GM23338 (cell line): ENCODE results near the gene MGLL. TPM values are rescaled to one million over a fixed set of nuclear protein-coding genes. Genes with fewer than 3 reads are reported as not detected.

Experiments
- ATAC-seq: fragments of 200-7000 bp; cut with Tn5 transposase; 3 replicates; pipeline ENCODE4 v1.9.1; 2020
- DNase-seq: peaks from one replicate; pipeline ENCODE4 v3.0.0-alpha.2; 2015; ENCODE audit warnings: low spot score
- H2AFZ ChIP-seq: fragments of 200-600 bp; sonication (generic); 2 replicates; pipeline ENCODE4 v1.8.0; 2016; ENCODE audit warnings: antibody characterized with exemption, mild to moderate bottlenecking, moderate library complexity
- H3F3A ChIP-seq: fragments of 200-600 bp; sonication (generic); replicated peaks from 2 replicates; pipeline ENCODE4 v1.8.0; 2017; ENCODE audit warnings: antibody characterized with exemption, mixed run types, low read depth
- H3K27ac ChIP-seq: fragments of 200-600 bp; sonication (generic); 2 replicates; pipeline ENCODE4 v1.6.1; 2016; ENCODE audit warnings: low read depth
- H3K27me3 ChIP-seq: fragments of 200-600 bp; sonication (generic); 2 replicates; pipeline ENCODE4 v1.8.0; 2016; ENCODE audit warnings: mild to moderate bottlenecking, mixed run types, moderate library complexity; ENCODE audit not compliant: insufficient read depth
- H3K36me3 ChIP-seq: fragments of 200-600 bp; sonication (generic); 2 replicates; pipeline ENCODE4 v1.8.0; 2016; ENCODE audit warnings: mild to moderate bottlenecking; ENCODE audit not compliant: insufficient read depth
- H3K4me1 ChIP-seq: fragments of 200-600 bp; sonication (generic); 2 replicates; pipeline ENCODE4 v1.8.0; 2016; ENCODE audit warnings: mild to moderate bottlenecking, moderate library complexity; ENCODE audit not compliant: insufficient read depth
- H3K4me2 ChIP-seq: fragments of 200-600 bp; sonication (generic); 2 replicates; pipeline ENCODE4 v1.7.1; 2017; ENCODE audit warnings: mixed run types
- H3K4me3 ChIP-seq: fragments of 200-600 bp; sonication (generic); 2 replicates; pipeline ENCODE4 v1.6.1; 2016; ENCODE audit warnings: mixed run types
- H3K79me2 ChIP-seq: fragments of 200-600 bp; sonication (generic); replicated peaks from 2 replicates; pipeline ENCODE4 v1.8.0; 2017; ENCODE audit warnings: mild to moderate bottlenecking; ENCODE audit not compliant: insufficient read depth
- H3K9me2 ChIP-seq: fragments of 200-600 bp; sonication (generic); 2 replicates; pipeline ENCODE4 v1.8.0; 2017; ENCODE audit not compliant: insufficient read depth
- H4K20me1 ChIP-seq: fragments of 200-600 bp; sonication (generic); replicated peaks from 2 replicates; pipeline ENCODE4 v1.8.0; 2017; ENCODE audit warnings: mild to moderate bottlenecking; ENCODE audit not compliant: insufficient read depth
- H3K27ac Mint-ChIP-seq: 2 replicates; pipeline ENCODE4 v1.8.0; 2020; ENCODE audit warnings: inconsistent platforms, mild to moderate bottlenecking, moderate library complexity, mixed read lengths
- H3K27me3 Mint-ChIP-seq: 3 replicates; pipeline ENCODE4 v1.8.0; 2022; ENCODE audit warnings: low read depth, mild to moderate bottlenecking, moderate library complexity, mixed read lengths, inconsistent platforms; ENCODE audit not compliant: insufficient read depth, poor library complexity
- H3K36me3 Mint-ChIP-seq: 3 replicates; pipeline ENCODE4 v1.8.0; 2021; ENCODE audit warnings: low read depth, mild to moderate bottlenecking, inconsistent platforms, moderate library complexity, mixed read lengths
- H3K4me1 Mint-ChIP-seq: 3 replicates; pipeline ENCODE4 v1.8.0; 2020; ENCODE audit warnings: mild to moderate bottlenecking, inconsistent platforms, mixed read lengths
- H3K4me3 Mint-ChIP-seq: 3 replicates; pipeline ENCODE4 v1.8.0; 2021; ENCODE audit warnings: moderate library complexity, mild to moderate bottlenecking, inconsistent platforms, mixed read lengths
- H3K9me3 Mint-ChIP-seq: 3 replicates; pipeline ENCODE4 v1.8.0; 2020; ENCODE audit warnings: moderate library complexity, mild to moderate bottlenecking, inconsistent platforms, mixed read lengths
- CREB1 ChIP-seq: fragments of 250-450 bp; sonication (Bioruptor Pico); IDR thresholded peaks from 2 replicates; pipeline ENCODE4 v1.5.0; 2020; ENCODE audit warnings: low read depth, mild to moderate bottlenecking, moderate library complexity
- EZH2 ChIP-seq: fragments of 200-600 bp; sonication (generic); IDR thresholded peaks from one replicate; pipeline ENCODE4 v1.8.0; 2017; ENCODE audit warnings: antibody characterized with exemption, mild to moderate bottlenecking, low read depth; ENCODE audit not compliant: unreplicated experiment
- EZH2phosphoT487 ChIP-seq: fragments of 200-600 bp; sonication (generic); IDR thresholded peaks from one replicate; pipeline ENCODE4 v1.8.1; 2018; ENCODE audit warnings: antibody characterized with exemption; ENCODE audit not compliant: unreplicated experiment
- JUNB ChIP-seq: IDR thresholded peaks from one replicate; pipeline ENCODE4 v1.6.1; 2016; ENCODE audit warnings: antibody characterized with exemption; ENCODE audit not compliant: unreplicated experiment
- NANOG ChIP-seq: IDR thresholded peaks from 2 replicates; pipeline ENCODE4 v1.6.1; 2016; ENCODE audit warnings: antibody characterized with exemption, borderline replicate concordance
- POLR2AphosphoS5 ChIP-seq: IDR thresholded peaks from 2 replicates; pipeline ENCODE4 v1.6.1; 2016; ENCODE audit warnings: antibody characterized with exemption, low read depth
- STAT1 ChIP-seq: IDR thresholded peaks from one replicate; pipeline ENCODE4 v1.6.1; 2016; ENCODE audit warnings: antibody characterized with exemption; ENCODE audit not compliant: unreplicated experiment
- ZNF114 ChIP-seq: fragments of 250-450 bp; sonication (Bioruptor Pico); IDR thresholded peaks from 2 replicates; pipeline ENCODE4 v1.5.0; 2020; ENCODE audit warnings: mild to moderate bottlenecking, moderate library complexity
- ZNF331 ChIP-seq: fragments of 250-450 bp; sonication (Bioruptor Pico); IDR thresholded peaks from 2 replicates; pipeline ENCODE4 v1.5.0; 2020; ENCODE audit warnings: low read depth, mild to moderate bottlenecking, moderate library complexity
- polyA plus RNA-seq: library from polyadenylated mRNA; unstranded; fragments of >200 nt; fragmentation: Nextera tagmentation; extraction: Ambion mirVana; gene quantifications from 2 replicates; pipeline ENCODE4 v1.2.1, GENCODE V29; 2016
- total RNA-seq: library from RNA; depleted of rRNA; stranded (reverse); fragments of >200 nt; shearing (Covaris generic); gene quantifications from 2 replicates; pipeline ENCODE4 v1.2.3, GENCODE V29; 2014
- TF ChIP-seq, protein P1 (sequence below), 2 experiments: fragments of 200-600 bp in 1 of 2; sonication (generic) in 1 of 2; conservative IDR thresholded peaks; 2 replicates each; pipeline versions ENCODE4 v1.5.1 to v1.6.1; 2016 to 2017; ENCODE audit warnings: antibody characterized with exemption in 2 of 2, low read depth in 2 of 2, mild to moderate bottlenecking in 2 of 2, moderate library complexity in 1 of 2
- TF ChIP-seq, protein P2 (sequence below): IDR thresholded peaks from one replicate; pipeline ENCODE4 v1.6.1; 2018; ENCODE audit warnings: antibody characterized with exemption; ENCODE audit not compliant: unreplicated experiment
- TF ChIP-seq, protein P3 (sequence below): IDR thresholded peaks from 2 replicates; pipeline ENCODE4 v1.6.1; 2016; ENCODE audit warnings: antibody characterized with exemption
- TF ChIP-seq, protein P4 (sequence below): fragments of 250-450 bp; sonication (Bioruptor Pico); IDR thresholded peaks from 2 replicates; pipeline ENCODE4 v1.5.0; 2020; ENCODE audit warnings: mild to moderate bottlenecking, moderate library complexity

MGLL gene
- total and polyA plus RNA-seq, 2 experiments from 2014 or later = 0.71 to 0.83 TPM

DNA sequence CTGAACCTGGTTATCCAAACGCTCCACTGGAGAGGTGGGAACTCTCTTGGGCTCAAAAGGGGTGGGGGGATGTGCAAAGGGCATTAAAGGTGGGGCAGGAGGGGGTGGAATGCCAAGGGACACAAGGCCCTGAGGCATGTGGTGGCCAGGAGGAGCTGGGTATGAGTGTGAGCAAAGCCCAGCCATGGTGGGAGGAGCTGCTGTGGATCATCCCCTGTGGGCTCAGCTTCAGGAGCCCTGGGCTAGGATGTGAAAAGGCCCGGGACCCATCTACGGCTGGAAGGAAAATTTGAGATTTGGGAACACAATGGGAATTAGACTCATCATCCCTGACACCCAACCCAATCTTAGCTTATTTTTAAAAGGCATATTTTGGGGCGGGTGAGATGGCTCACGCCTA is 33.3 kb downstream of the MGLL start:
- Mint-ChIP-seq H3K27me3 (peaks cover 17% of the 10 kb centered on the region), H3K27ac (no peak overlapping the region), H3K4me3 (no peak overlapping the region), H3K4me1 (peaks cover 13% of the 10 kb centered on the region), H3K9me3 (no peaks in the 10 kb centered on the region), H3K36me3 (no peaks in the 10 kb centered on the region)
- H3K4me2 ChIP-seq = no peak overlapping the region
- no peaks in the 10 kb centered on the region for H3K79me2 ChIP-seq
- H3K4me1 ChIP-seq = no peaks in the 10 kb centered on the region
- no peak overlapping the region for H3K4me3 ChIP-seq
- H3K27me3 ChIP-seq = no peaks in the 10 kb centered on the region
- no peaks in the 10 kb centered on the region for H4K20me1 ChIP-seq
- no peak overlapping the region for H3K27ac ChIP-seq
- no peaks in the 10 kb centered on the region for H3K36me3 ChIP-seq
- DNase-seq (no peak), ATAC-seq (no peak)
- no peaks in the 10 kb centered on the region for H3F3A ChIP-seq
- no peak overlapping the region for H2AFZ ChIP-seq
- TF ChIP-seq STAT1 (no peak), POLR2AphosphoS5 (no peak), JUNB (no peak), ZNF331 (CRISPR knock-in tag) (no peak), ZNF114 (CRISPR knock-in tag) (no peak), EZH2 (no peak), NANOG (no peak), CREB1 (CRISPR knock-in tag) (no peak), EZH2phosphoT487 (no peak)
- TF ChIP-seq, protein P1, sequence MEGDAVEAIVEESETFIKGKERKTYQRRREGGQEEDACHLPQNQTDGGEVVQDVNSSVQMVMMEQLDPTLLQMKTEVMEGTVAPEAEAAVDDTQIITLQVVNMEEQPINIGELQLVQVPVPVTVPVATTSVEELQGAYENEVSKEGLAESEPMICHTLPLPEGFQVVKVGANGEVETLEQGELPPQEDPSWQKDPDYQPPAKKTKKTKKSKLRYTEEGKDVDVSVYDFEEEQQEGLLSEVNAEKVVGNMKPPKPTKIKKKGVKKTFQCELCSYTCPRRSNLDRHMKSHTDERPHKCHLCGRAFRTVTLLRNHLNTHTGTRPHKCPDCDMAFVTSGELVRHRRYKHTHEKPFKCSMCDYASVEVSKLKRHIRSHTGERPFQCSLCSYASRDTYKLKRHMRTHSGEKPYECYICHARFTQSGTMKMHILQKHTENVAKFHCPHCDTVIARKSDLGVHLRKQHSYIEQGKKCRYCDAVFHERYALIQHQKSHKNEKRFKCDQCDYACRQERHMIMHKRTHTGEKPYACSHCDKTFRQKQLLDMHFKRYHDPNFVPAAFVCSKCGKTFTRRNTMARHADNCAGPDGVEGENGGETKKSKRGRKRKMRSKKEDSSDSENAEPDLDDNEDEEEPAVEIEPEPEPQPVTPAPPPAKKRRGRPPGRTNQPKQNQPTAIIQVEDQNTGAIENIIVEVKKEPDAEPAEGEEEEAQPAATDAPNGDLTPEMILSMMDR (conservative IDR thresholded peaks at IDR 0.05; ENCODE audit: low read depth in 2 of 2) = no peak
- TF ChIP-seq, protein P2, sequence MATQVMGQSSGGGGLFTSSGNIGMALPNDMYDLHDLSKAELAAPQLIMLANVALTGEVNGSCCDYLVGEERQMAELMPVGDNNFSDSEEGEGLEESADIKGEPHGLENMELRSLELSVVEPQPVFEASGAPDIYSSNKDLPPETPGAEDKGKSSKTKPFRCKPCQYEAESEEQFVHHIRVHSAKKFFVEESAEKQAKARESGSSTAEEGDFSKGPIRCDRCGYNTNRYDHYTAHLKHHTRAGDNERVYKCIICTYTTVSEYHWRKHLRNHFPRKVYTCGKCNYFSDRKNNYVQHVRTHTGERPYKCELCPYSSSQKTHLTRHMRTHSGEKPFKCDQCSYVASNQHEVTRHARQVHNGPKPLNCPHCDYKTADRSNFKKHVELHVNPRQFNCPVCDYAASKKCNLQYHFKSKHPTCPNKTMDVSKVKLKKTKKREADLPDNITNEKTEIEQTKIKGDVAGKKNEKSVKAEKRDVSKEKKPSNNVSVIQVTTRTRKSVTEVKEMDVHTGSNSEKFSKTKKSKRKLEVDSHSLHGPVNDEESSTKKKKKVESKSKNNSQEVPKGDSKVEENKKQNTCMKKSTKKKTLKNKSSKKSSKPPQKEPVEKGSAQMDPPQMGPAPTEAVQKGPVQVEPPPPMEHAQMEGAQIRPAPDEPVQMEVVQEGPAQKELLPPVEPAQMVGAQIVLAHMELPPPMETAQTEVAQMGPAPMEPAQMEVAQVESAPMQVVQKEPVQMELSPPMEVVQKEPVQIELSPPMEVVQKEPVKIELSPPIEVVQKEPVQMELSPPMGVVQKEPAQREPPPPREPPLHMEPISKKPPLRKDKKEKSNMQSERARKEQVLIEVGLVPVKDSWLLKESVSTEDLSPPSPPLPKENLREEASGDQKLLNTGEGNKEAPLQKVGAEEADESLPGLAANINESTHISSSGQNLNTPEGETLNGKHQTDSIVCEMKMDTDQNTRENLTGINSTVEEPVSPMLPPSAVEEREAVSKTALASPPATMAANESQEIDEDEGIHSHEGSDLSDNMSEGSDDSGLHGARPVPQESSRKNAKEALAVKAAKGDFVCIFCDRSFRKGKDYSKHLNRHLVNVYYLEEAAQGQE = no peak
- TF ChIP-seq, protein P3, sequence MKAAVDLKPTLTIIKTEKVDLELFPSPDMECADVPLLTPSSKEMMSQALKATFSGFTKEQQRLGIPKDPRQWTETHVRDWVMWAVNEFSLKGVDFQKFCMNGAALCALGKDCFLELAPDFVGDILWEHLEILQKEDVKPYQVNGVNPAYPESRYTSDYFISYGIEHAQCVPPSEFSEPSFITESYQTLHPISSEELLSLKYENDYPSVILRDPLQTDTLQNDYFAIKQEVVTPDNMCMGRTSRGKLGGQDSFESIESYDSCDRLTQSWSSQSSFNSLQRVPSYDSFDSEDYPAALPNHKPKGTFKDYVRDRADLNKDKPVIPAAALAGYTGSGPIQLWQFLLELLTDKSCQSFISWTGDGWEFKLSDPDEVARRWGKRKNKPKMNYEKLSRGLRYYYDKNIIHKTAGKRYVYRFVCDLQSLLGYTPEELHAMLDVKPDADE = no peak
- TF ChIP-seq, protein P4, sequence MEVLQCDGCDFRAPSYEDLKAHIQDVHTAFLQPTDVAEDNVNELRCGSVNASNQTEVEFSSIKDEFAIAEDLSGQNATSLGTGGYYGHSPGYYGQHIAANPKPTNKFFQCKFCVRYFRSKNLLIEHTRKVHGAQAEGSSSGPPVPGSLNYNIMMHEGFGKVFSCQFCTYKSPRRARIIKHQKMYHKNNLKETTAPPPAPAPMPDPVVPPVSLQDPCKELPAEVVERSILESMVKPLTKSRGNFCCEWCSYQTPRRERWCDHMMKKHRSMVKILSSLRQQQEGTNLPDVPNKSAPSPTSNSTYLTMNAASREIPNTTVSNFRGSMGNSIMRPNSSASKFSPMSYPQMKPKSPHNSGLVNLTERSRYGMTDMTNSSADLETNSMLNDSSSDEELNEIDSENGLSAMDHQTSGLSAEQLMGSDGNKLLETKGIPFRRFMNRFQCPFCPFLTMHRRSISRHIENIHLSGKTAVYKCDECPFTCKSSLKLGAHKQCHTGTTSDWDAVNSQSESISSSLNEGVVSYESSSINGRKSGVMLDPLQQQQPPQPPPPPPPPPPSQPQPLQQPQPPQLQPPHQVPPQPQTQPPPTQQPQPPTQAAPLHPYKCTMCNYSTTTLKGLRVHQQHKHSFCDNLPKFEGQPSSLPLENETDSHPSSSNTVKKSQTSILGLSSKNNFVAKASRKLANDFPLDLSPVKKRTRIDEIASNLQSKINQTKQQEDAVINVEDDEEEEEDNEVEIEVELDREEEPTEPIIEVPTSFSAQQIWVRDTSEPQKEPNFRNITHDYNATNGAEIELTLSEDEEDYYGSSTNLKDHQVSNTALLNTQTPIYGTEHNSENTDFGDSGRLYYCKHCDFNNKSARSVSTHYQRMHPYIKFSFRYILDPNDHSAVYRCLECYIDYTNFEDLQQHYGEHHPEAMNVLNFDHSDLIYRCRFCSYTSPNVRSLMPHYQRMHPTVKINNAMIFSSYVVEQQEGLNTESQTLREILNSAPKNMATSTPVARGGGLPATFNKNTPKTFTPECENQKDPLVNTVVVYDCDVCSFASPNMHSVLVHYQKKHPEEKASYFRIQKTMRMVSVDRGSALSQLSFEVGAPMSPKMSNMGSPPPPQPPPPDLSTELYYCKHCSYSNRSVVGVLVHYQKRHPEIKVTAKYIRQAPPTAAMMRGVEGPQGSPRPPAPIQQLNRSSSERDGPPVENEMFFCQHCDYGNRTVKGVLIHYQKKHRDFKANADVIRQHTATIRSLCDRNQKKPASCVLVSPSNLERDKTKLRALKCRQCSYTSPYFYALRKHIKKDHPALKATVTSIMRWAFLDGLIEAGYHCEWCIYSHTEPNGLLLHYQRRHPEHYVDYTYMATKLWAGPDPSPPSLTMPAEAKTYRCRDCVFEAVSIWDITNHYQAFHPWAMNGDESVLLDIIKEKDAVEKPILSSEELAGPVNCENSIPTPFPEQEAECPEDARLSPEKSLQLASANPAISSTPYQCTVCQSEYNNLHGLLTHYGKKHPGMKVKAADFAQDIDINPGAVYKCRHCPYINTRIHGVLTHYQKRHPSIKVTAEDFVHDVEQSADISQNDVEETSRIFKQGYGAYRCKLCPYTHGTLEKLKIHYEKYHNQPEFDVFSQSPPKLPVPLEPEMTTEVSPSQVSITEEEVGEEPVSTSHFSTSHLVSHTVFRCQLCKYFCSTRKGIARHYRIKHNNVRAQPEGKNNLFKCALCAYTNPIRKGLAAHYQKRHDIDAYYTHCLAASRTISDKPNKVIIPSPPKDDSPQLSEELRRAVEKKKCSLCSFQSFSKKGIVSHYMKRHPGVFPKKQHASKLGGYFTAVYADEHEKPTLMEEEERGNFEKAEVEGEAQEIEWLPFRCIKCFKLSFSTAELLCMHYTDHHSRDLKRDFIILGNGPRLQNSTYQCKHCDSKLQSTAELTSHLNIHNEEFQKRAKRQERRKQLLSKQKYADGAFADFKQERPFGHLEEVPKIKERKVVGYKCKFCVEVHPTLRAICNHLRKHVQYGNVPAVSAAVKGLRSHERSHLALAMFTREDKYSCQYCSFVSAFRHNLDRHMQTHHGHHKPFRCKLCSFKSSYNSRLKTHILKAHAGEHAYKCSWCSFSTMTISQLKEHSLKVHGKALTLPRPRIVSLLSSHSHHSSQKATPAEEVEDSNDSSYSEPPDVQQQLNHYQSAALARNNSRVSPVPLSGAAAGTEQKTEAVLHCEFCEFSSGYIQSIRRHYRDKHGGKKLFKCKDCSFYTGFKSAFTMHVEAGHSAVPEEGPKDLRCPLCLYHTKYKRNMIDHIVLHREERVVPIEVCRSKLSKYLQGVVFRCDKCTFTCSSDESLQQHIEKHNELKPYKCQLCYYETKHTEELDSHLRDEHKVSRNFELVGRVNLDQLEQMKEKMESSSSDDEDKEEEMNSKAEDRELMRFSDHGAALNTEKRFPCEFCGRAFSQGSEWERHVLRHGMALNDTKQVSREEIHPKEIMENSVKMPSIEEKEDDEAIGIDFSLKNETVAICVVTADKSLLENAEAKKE (CRISPR knock-in tag) = no peak
- H3K9me2 ChIP-seq = no peaks in the 10 kb centered on the region
